HL-60 (cell line): ENCODE measurements around the gene TNF.
A peak's percentile ranks its signal among the peaks of the same experiment; 100 is the strongest.

Source experiments
- DNase-seq, 2 experiments: peaks; one replicate each; pipeline ENCODE4 v3.0.0-alpha.2; 2010 to 2020; ENCODE audit warnings: low read depth in 1 of 2, low spot score in 1 of 2
- H3K27ac ChIP-seq: fragments of 250-450 bp; sonication (Bioruptor Pico); replicated peaks from 2 replicates; pipeline ENCODE4 v1.5.1; 2020; ENCODE audit warnings: mild to moderate bottlenecking, moderate library complexity
- H3K27me3 ChIP-seq: fragments of 250-450 bp; sonication (Bioruptor Pico); 2 replicates; pipeline ENCODE4 v1.5.1; 2021; ENCODE audit warnings: mild to moderate bottlenecking, moderate library complexity; ENCODE audit not compliant: insufficient read depth, poor library complexity, severe bottlenecking
- H3K4me3 ChIP-seq: replicated peaks from 2 replicates; pipeline ENCODE4 v1.5.1; 2011; ENCODE audit warnings: mild to moderate bottlenecking, control low read depth, low read length; ENCODE audit not compliant: insufficient read depth
- GABPA ChIP-seq: IDR thresholded peaks from 2 replicates; pipeline ENCODE4 v1.6.1; 2012; ENCODE audit warnings: low read depth
- POLR2AphosphoS5 ChIP-seq: IDR thresholded peaks from 2 replicates; pipeline ENCODE4 v1.6.1; 2012; ENCODE audit warnings: low read depth
- SPI1 ChIP-seq: IDR thresholded peaks from 2 replicates; pipeline ENCODE4 v1.6.1; 2012; ENCODE audit warnings: low read depth, mild to moderate bottlenecking, borderline replicate concordance
- TF ChIP-seq, protein P1 (sequence below): IDR thresholded peaks from one replicate; pipeline ENCODE4 v1.5.1; 2011; ENCODE audit warnings: low read length, control low read depth, inconsistent platforms; ENCODE audit not compliant: insufficient read depth
- TF ChIP-seq, protein P2 (sequence below): IDR thresholded peaks from 2 replicates; pipeline ENCODE4 v1.6.1; 2012; ENCODE audit warnings: low read depth; ENCODE audit not compliant: insufficient replicate concordance

The TNF gene

DNA sequence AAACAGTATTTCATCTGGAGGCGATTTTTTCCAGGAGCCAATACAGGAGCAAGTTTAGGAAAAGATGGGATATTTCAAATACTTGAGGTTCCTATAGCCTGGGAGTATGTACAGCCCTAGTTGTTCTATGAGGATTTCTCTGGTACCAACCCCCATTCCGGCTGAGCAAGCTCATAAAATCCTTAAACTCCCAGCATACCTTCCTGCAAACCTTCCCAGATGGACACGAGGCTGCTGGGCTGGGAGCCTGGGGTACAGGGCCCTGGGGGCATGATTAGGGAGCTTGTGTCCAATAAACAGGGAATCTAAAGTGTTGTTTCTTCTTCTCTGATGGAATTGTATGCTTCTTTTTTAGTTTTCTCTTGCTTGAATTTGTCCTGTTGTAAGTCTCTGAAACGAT is 46.6 kb downstream of the TNF start:
- Histone ChIP-seq H3K4me3 (peak overlapping the region; percentile 83), H3K27ac (peak overlapping the region; percentile 97), H3K27me3 (no peaks in the 10 kb centered on the region)
- TF ChIP-seq POLR2AphosphoS5 (no peak), SPI1 (no peak), GABPA (no peak)
- TF ChIP-seq, protein P1, sequence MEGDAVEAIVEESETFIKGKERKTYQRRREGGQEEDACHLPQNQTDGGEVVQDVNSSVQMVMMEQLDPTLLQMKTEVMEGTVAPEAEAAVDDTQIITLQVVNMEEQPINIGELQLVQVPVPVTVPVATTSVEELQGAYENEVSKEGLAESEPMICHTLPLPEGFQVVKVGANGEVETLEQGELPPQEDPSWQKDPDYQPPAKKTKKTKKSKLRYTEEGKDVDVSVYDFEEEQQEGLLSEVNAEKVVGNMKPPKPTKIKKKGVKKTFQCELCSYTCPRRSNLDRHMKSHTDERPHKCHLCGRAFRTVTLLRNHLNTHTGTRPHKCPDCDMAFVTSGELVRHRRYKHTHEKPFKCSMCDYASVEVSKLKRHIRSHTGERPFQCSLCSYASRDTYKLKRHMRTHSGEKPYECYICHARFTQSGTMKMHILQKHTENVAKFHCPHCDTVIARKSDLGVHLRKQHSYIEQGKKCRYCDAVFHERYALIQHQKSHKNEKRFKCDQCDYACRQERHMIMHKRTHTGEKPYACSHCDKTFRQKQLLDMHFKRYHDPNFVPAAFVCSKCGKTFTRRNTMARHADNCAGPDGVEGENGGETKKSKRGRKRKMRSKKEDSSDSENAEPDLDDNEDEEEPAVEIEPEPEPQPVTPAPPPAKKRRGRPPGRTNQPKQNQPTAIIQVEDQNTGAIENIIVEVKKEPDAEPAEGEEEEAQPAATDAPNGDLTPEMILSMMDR = no peak
- TF ChIP-seq, protein P2, sequence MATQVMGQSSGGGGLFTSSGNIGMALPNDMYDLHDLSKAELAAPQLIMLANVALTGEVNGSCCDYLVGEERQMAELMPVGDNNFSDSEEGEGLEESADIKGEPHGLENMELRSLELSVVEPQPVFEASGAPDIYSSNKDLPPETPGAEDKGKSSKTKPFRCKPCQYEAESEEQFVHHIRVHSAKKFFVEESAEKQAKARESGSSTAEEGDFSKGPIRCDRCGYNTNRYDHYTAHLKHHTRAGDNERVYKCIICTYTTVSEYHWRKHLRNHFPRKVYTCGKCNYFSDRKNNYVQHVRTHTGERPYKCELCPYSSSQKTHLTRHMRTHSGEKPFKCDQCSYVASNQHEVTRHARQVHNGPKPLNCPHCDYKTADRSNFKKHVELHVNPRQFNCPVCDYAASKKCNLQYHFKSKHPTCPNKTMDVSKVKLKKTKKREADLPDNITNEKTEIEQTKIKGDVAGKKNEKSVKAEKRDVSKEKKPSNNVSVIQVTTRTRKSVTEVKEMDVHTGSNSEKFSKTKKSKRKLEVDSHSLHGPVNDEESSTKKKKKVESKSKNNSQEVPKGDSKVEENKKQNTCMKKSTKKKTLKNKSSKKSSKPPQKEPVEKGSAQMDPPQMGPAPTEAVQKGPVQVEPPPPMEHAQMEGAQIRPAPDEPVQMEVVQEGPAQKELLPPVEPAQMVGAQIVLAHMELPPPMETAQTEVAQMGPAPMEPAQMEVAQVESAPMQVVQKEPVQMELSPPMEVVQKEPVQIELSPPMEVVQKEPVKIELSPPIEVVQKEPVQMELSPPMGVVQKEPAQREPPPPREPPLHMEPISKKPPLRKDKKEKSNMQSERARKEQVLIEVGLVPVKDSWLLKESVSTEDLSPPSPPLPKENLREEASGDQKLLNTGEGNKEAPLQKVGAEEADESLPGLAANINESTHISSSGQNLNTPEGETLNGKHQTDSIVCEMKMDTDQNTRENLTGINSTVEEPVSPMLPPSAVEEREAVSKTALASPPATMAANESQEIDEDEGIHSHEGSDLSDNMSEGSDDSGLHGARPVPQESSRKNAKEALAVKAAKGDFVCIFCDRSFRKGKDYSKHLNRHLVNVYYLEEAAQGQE = no peak
- no peak for DNase-seq

DNA sequence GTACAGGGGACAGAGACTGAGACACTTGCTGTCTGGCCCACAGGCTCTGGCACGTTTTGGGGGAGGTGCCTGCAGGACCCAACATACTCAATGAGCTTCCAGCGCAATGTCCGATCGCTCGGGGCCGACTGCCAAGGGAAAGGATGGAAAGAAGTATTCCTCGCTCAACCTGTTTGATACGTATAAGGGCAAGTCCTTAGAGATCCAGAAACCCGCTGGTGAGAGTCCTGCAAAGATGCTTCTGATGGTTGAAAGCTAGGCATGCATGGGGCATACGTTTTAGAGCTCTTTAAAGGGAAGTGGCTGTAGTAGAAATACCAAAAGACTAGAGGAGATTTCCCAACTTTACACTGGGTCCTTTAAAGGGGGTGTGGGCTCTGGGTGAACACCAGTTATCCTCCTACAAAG is 47.3 kb downstream of the TNF start:
- peak overlapping the region; percentile 83 for H3K4me3 ChIP-seq
- peak in 1 of 2 experiments; percentile 62 for DNase-seq
- no peak for TF ChIP-seq POLR2AphosphoS5
- TF ChIP-seq SPI1 = peak; percentile 88
- H3K27me3 ChIP-seq = no peaks in the 10 kb centered on the region
- peak overlapping the region; percentile 97; the same call in 1 of the 2 replicates for H3K27ac ChIP-seq

DNA sequence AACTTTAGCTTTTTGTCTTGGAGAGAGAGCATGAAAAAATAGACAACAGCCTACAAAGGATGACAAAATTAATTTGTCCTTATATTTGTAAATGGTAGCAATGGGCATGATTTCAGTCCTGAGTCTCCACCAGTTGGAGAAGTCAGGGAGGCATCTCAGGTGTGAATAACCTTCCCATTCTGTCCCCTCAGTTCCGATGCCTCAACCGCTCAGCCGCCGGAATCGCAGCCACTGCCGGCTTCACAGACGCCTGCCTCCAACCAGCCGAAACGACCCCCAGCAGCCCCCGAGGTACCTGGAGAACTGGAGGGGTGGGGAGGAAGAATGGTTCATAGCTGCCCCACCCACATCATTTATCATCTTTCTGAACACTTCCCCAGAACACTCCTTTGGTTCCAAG is 48.7 kb downstream of the TNF start:
- TF ChIP-seq POLR2AphosphoS5 = no peak
- no peak for TF ChIP-seq GABPA
- TF ChIP-seq, protein P1 = no peak
- TF ChIP-seq SPI1 = no peak
- TF ChIP-seq, protein P2 = no peak
- DNase-seq = no peak
- Histone ChIP-seq H3K4me3 (no peak overlapping the region), H3K27ac (no peak overlapping the region), H3K27me3 (no peaks in the 10 kb centered on the region)

DNA sequence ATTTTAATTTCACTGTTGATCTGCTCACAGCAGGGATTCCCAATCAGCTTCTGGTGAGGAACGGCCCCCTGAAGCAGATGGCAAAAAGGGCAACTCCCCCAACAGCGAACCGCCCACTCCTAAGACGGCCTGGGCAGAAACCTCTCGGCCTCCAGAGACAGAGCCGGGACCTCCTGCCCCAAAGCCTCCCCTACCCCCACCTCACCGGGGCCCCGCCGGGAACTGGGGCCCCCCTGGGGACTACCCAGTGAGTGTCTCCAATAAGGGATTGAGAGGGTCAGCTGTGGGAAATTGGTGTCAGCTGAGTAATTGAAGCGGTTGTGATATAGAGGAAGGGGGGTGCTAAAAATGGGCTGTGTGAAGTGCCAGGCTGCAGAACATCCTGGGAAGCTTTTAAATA is 51.6 kb downstream of the TNF start:
- Histone ChIP-seq H3K4me3 (no peak overlapping the region), H3K27me3 (no peaks in the 10 kb centered on the region), H3K27ac (no peak overlapping the region)
- no peak for DNase-seq
- TF ChIP-seq, protein P1 = no peak
- TF ChIP-seq, protein P2 = no peak
- TF ChIP-seq GABPA (no peak), SPI1 (no peak), POLR2AphosphoS5 (no peak)
